GM18502 (cell line): Measurements from ENCODE around the gene CACNB3.

Experiments
- ATAC-seq: cut with Tn5 transposase; IDR thresholded peaks from one replicate; pipeline ENCODE4 v1.9.1; 2021; ENCODE audit warnings: mild to moderate bottlenecking; ENCODE audit not compliant: unreplicated experiment, poor library complexity

Gene CACNB3

GRCh38 chr12:48817873-48818830, at the start of gene CACNB3:
TSS of gene CACNB3 (plus strand) at chr12:48818496. CDS start at chr12:48818930, 434 bp downstream.
- no peak for ATAC-seq

GRCh38 chr12:48768736-48769135, 49.6 kb upstream of the CACNB3 start:
- ATAC-seq = no peak

GRCh38 chr12:48770756-48771155, 47.5 kb upstream of the CACNB3 start:
- no peak for ATAC-seq

- no peak for ATAC-seq
These were observed 46.6 kb upstream of the CACNB3 start for GRCh38 chr12:48771588-48772112.

GRCh38 chr12:48773686-48774085, 44.6 kb upstream of the CACNB3 start:
- ATAC-seq = no peak

GRCh38 chr12:48774516-48774915, 43.8 kb upstream of the CACNB3 start:
- no peak for ATAC-seq

GRCh38 chr12:48775299-48775698, 43.0 kb upstream of the CACNB3 start:
- ATAC-seq = no peak

- ATAC-seq = no peak
These were observed 42.2 kb upstream of the CACNB3 start for GRCh38 chr12:48775991-48776649.

GRCh38 chr12:48776956-48777355, 41.3 kb upstream of the CACNB3 start:
- ATAC-seq = no peak

GRCh38 chr12:48777501-48778400, 40.5 kb upstream of the CACNB3 start:
- no peak for ATAC-seq

- ATAC-seq = no peak
These were observed 38.4 kb upstream of the CACNB3 start for GRCh38 chr12:48779869-48780268.

GRCh38 chr12:48780381-48781025, 37.8 kb upstream of the CACNB3 start:
- ATAC-seq = no peak

GRCh38 chr12:48781750-48782456, 36.4 kb upstream of the CACNB3 start:
- ATAC-seq = no peak

GRCh38 chr12:48782457-48783395, 35.6 kb upstream of the CACNB3 start:
- ATAC-seq = no peak

- no peak for ATAC-seq
These were observed 34.9 kb upstream of the CACNB3 start for GRCh38 chr12:48783432-48783831.

- no peak for ATAC-seq
These were observed 31.4 kb upstream of the CACNB3 start for GRCh38 chr12:48786591-48787544.
